HUES48 (cell line): ENCODE data around the gene CLEC14A.

Source experiments
- H3K27ac ChIP-seq: one replicate; pipeline ENCODE4 v1.7.0; 2013; ENCODE audit warnings: low read depth, low read length, inconsistent platforms
- H3K27me3 ChIP-seq: 2 replicates; pipeline ENCODE4 v1.6.1; 2013; ENCODE audit warnings: mild to moderate bottlenecking, low read length; ENCODE audit not compliant: control insufficient read depth, insufficient read depth
- H3K36me3 ChIP-seq: 2 replicates; pipeline ENCODE4 v1.6.1; 2013; ENCODE audit warnings: low read length; ENCODE audit not compliant: control insufficient read depth, insufficient read depth
- H3K4me1 ChIP-seq: 2 replicates; pipeline ENCODE4 v1.6.1; 2013; ENCODE audit warnings: mild to moderate bottlenecking, low read length; ENCODE audit not compliant: control insufficient read depth, insufficient read depth
- H3K4me3 ChIP-seq: 2 replicates; pipeline ENCODE4 v1.5.1; 2013; ENCODE audit warnings: mild to moderate bottlenecking, low read depth, low read length
- H3K9ac ChIP-seq: 2 replicates; pipeline ENCODE4 v1.6.1; 2013; ENCODE audit warnings: mild to moderate bottlenecking, low read depth, low read length, moderate library complexity
- H3K9me3 ChIP-seq: 2 replicates; pipeline ENCODE4 v1.6.1; 2013; ENCODE audit warnings: low read length; ENCODE audit not compliant: control insufficient read depth, insufficient read depth

Gene CLEC14A

GRCh38 chr14:38212111-38212510 is 43.8 kb downstream of the CLEC14A start:
- H3K9ac ChIP-seq = no peak overlapping the region
- H3K36me3 ChIP-seq = no peaks in the 10 kb centered on the region
- peaks cover 19% of the 10 kb centered on the region for H3K4me1 ChIP-seq
- no peak overlapping the region for H3K27ac ChIP-seq
- H3K4me3 ChIP-seq = no peak overlapping the region
- no peaks in the 10 kb centered on the region for H3K9me3 ChIP-seq
- peaks cover 100% of the 10 kb centered on the region for H3K27me3 ChIP-seq

- Histone ChIP-seq H3K4me1 (peaks cover 19% of the 10 kb centered on the region), H3K9me3 (no peaks in the 10 kb centered on the region), H3K4me3 (peak overlapping the region; percentile 46), H3K27me3 (peaks cover 100% of the 10 kb centered on the region), H3K27ac (no peak overlapping the region), H3K9ac (no peak overlapping the region), H3K36me3 (no peaks in the 10 kb centered on the region)
Observed at GRCh38 chr14:38211255-38211735, 44.6 kb downstream of the CLEC14A start.

DNA sequence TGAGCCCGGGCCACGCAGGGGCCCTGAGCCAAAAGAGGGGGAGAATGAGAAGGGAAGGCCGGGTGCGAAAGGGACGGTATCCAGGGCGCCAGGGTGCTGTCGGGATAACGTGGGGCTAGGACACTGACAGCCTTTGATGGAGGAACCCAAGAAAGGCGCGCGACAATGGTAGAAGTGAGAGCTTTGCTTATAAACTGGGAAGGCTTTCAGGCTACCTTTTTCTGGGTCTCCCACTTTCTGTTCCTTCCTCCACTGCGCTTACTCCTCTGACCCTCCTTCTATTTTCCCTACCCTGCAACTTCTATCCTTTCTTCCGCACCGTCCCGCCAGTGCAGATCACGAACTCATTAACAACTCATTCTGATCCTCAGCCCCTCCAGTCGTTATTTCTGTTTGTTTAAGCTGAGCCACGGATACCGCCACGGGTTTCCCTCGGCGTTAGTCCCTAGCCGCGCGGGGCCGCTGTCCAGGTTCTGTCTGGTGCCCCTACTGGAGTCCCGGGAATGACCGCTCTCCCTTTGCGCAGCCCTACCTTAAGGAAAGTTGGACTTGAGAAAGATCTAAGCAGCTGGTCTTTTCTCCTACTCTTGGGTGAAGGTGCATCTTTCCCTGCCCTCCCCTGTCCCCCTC is 45.2 kb downstream of the CLEC14A start:
- peaks cover 19% of the 10 kb centered on the region for H3K4me1 ChIP-seq
- H3K9ac ChIP-seq = no peak overlapping the region
- H3K27me3 ChIP-seq = peaks cover 100% of the 10 kb centered on the region
- H3K27ac ChIP-seq = no peak overlapping the region
- H3K9me3 ChIP-seq = peaks cover 3% of the 10 kb centered on the region; the same call in 1 of the 2 replicates
- H3K4me3 ChIP-seq = peak overlapping the region; percentile 41; the same call in 1 of the 2 replicates
- no peaks in the 10 kb centered on the region for H3K36me3 ChIP-seq

DNA sequence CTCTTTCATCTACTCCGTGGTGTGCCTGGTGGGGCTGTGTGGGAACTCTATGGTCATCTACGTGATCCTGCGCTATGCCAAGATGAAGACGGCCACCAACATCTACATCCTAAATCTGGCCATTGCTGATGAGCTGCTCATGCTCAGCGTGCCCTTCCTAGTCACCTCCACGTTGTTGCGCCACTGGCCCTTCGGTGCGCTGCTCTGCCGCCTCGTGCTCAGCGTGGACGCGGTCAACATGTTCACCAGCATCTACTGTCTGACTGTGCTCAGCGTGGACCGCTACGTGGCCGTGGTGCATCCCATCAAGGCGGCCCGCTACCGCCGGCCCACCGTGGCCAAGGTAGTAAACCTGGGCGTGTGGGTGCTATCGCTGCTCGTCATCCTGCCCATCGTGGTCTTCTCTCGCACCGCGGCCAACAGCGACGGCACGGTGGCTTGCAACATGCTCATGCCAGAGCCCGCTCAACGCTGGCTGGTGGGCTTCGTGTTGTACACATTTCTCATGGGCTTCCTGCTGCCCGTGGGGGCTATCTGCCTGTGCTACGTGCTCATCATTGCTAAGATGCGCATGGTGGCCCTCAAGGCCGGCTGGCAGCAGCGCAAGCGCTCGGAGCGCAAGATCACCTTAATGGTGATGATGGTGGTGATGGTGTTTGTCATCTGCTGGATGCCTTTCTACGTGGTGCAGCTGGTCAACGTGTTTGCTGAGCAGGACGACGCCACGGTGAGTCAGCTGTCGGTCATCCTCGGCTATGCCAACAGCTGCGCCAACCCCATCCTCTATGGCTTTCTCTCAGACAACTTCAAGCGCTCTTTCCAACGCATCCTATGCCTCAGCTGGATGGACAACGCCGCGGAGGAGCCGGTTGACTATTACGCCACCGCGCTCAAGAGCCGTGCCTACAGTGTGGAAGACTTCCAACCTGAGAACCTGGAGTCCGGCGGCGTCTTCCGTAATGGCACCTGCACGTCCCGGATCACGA is 46.0 kb downstream of the CLEC14A start:
- Histone ChIP-seq H3K9ac (no peak overlapping the region), H3K9me3 (peaks cover 3% of the 10 kb centered on the region; the same call in 1 of the 2 replicates), H3K27ac (no peak overlapping the region), H3K36me3 (no peaks in the 10 kb centered on the region), H3K4me3 (peak overlapping the region; percentile 50), H3K27me3 (peaks cover 99% of the 10 kb centered on the region), H3K4me1 (peaks cover 21% of the 10 kb centered on the region)

GRCh38 chr14:38208618-38209562 is 47.0 kb downstream of the CLEC14A start:
- peak overlapping the region; percentile 50 for H3K4me3 ChIP-seq

GRCh38 chr14:38207736-38208617 is 47.9 kb downstream of the CLEC14A start, which contains the start of gene SSTR1:
Gene SSTR1, plus strand, starts transcription at chr14:38207904. Its CDS starts 1,486 bp downstream, at chr14:38209390.
- peaks cover 18% of the 10 kb centered on the region for H3K4me1 ChIP-seq
- H3K9ac ChIP-seq = no peak within 1 kb of the TSS
- no peak within 1 kb of the TSS for H3K27ac ChIP-seq
- peak within 1 kb of the TSS; percentile 50 for H3K4me3 ChIP-seq
- H3K9me3 ChIP-seq = peaks cover 3% of the 10 kb centered on the region; the same call in 1 of the 2 replicates
- H3K36me3 ChIP-seq = no peaks in the 10 kb centered on the region
- H3K27me3 ChIP-seq = peaks cover 80% of the 10 kb centered on the region

More at GRCh38 chr14:38208618-38209562, 47.0 kb downstream of the CLEC14A start:
- Histone ChIP-seq H3K27ac (no peak overlapping the region), H3K4me1 (peaks cover 18% of the 10 kb centered on the region), H3K36me3 (no peaks in the 10 kb centered on the region), H3K9me3 (peaks cover 3% of the 10 kb centered on the region; the same call in 1 of the 2 replicates), H3K9ac (no peak overlapping the region), H3K27me3 (peaks cover 90% of the 10 kb centered on the region)

DNA sequence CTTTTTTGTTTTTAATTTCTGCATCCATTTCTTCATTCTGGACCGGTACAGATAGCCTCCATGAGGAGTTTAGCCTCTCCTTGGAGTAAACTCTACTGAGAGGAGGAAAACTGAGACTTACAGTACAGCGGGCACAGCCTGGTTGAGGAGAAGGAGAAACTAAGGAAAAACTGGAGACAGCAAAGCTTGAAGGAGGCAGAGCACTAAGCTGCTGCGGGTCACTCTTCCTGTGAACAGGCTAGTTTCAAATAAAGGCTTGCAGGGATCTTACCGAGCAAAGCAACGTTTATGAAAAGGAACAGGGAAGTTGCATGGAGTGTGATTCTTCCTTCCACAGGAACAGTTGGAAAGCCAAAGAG is 48.5 kb downstream of the CLEC14A start:
- H3K36me3 ChIP-seq = no peaks in the 10 kb centered on the region
- H3K4me3 ChIP-seq = no peak overlapping the region
- H3K4me1 ChIP-seq = peaks cover 18% of the 10 kb centered on the region
- H3K27me3 ChIP-seq = peaks cover 74% of the 10 kb centered on the region
- H3K9me3 ChIP-seq = peaks cover 3% of the 10 kb centered on the region; the same call in 1 of the 2 replicates
- no peak overlapping the region for H3K27ac ChIP-seq
- H3K9ac ChIP-seq = no peak overlapping the region

DNA sequence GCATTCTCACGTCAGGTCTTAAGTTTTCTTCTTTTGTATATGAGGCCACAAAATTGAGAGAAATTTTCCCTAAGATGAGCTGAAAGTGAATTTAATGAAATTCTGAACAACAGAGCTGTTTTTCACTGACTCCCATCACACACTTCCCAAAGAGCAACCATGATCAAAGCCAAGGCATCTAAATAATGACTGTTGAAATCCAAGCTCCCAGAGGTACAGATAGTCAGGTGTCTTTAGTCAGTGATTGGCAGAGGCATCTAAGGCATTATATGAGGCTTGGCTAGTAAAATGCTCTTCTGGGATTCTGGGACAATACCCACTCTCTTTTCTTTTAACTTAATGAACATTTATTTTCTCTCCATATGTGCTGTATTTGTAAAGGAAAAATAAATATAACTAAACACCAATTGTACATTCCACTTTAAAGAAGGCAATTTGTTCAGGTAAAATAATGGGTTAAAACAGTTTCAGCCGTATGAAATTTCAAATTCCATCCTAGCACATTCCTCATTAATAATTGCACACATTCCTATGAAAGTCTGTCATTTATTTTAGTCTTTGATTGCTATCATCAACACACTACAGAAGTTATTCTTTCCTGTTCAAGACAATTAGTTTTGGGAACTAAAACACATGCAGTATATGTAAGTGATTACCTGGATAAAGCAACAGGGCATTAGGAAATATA is 49.1 kb downstream of the CLEC14A start:
- no peak overlapping the region for H3K9ac ChIP-seq
- H3K27me3 ChIP-seq = peaks cover 69% of the 10 kb centered on the region
- H3K27ac ChIP-seq = no peak overlapping the region
- peaks cover 3% of the 10 kb centered on the region; the same call in 1 of the 2 replicates for H3K9me3 ChIP-seq
- H3K36me3 ChIP-seq = no peaks in the 10 kb centered on the region
- H3K4me3 ChIP-seq = no peak overlapping the region
- peaks cover 18% of the 10 kb centered on the region for H3K4me1 ChIP-seq

DNA sequence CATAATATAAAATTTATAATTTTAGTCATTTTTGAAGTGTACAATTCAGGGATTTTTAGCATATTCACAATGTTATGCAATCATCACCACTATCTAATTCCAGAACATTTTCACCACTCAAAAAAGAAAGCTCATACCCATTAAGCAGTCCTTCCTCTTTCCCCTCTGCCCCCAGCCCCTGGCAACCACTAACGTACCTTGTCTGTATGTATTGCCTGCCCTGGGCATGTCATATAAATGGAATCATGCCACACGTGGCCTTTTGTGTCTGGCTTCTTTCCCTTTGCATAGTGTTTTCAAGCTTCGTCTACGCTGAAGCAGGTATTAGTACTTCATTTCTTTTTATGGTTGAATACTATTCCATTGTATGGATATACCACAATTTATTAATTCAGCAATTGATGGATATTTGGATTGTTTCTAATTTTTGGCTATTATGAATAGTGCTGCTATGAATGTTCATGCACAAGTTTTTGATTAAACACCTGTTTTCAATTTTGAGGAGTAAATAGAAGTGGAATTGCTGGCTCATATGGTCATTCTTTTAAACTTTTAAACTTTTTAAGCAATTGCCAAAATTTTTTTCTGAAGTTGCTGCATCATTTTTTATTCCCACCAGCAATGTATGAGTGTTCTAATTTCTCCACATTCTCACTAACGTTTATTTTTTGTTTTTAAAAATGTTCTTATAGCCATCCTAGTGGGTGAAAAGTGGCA is 49.8 kb downstream of the CLEC14A start:
- peaks cover 3% of the 10 kb centered on the region for H3K36me3 ChIP-seq
- H3K4me3 ChIP-seq = no peak overlapping the region
- H3K9ac ChIP-seq = no peak overlapping the region
- H3K27me3 ChIP-seq = peaks cover 62% of the 10 kb centered on the region
- H3K9me3 ChIP-seq = peaks cover 3% of the 10 kb centered on the region; the same call in 1 of the 2 replicates
- peaks cover 18% of the 10 kb centered on the region for H3K4me1 ChIP-seq
- no peak overlapping the region for H3K27ac ChIP-seq
